ENCODE results near the gene COL18A1. TPM values are rescaled to one million over a fixed set of nuclear protein-coding genes. Genes with fewer than 3 reads are reported as not detected.
"Not testable (repeated sequence)": the region's sequence is repeated elsewhere in the genome, so short reads cannot be mapped to it uniquely, and the experiment has no call there.

Gene COL18A1
- total RNA-seq, 1 experiment from 2014 or later: 676 TPM

GRCh38 chr21:45529785-45530422 lies 124.9 kb downstream of the COL18A1 start:
- Histone ChIP-seq H3K4me1 (ENCODE audit: control insufficient read depth, insufficient read depth, low read length) (peaks cover 4% of the 10 kb centered on the region), H3K27ac (ENCODE audit: low read length) (no peak overlapping the region), H3K27me3 (ENCODE audit: control insufficient read depth, insufficient read depth, low read length) (no peaks in the 10 kb centered on the region), H3K4me3 (ENCODE audit: low read depth in 2 of 2, low read length in 2 of 2) (no peak overlapping the region), H3K36me3 (ENCODE audit: control insufficient read depth, insufficient read depth, low read length) (no peaks in the 10 kb centered on the region), H3K9me3 (ENCODE audit: control insufficient read depth, insufficient read depth, low read depth, low read length) (no peaks in the 10 kb centered on the region)
- ChIA-PET CTCF (no interaction called here), POLR2A (no interaction called here)
- intact Hi-C loops (cut with micrococcal nuclease; ENCODE audit: unreplicated experiment): no loop called here
- DNase-seq (ENCODE audit: low read depth, low spot score) (no peak), ATAC-seq (no peak)
- TF ChIP-seq REST (IDR thresholded peaks at IDR 0.05; ENCODE audit: insufficient read depth in 1 of 2, low read depth in 2 of 2, low read length in 1 of 2) (no peak), TCF7L2 (IDR thresholded peaks at IDR 0.05; ENCODE audit: low read depth, low read length) (no peak), POLR2AphosphoS5 (IDR thresholded peaks at IDR 0.05; ENCODE audit: low read depth, low read length) (no peak), CTCF (IDR thresholded peaks at IDR 0.05) (no peak), SIN3A (IDR thresholded peaks at IDR 0.05; ENCODE audit: borderline replicate concordance, insufficient read depth, low read depth, low read length) (no peak)
- in situ Hi-C loops (cut with HindIII; ENCODE audit: low pct_unique_long_range_greater_than_20kb, low sequenced_read_pairs): no loop called here
- BruUV-seq (replicated peaks): no TSS peak

GRCh38 chr21:45530423-45531113 lies 125.6 kb downstream of the COL18A1 start:
- Histone ChIP-seq H3K27ac (ENCODE audit: low read length) (no peak overlapping the region), H3K4me1 (ENCODE audit: control insufficient read depth, insufficient read depth, low read length) (peaks cover 4% of the 10 kb centered on the region), H3K36me3 (ENCODE audit: control insufficient read depth, insufficient read depth, low read length) (no peaks in the 10 kb centered on the region), H3K4me3 (ENCODE audit: low read depth in 2 of 2, low read length in 2 of 2) (no peak overlapping the region), H3K9me3 (ENCODE audit: control insufficient read depth, insufficient read depth, low read depth, low read length) (no peaks in the 10 kb centered on the region), H3K27me3 (ENCODE audit: control insufficient read depth, insufficient read depth, low read length) (no peaks in the 10 kb centered on the region)
- CTCF ChIA-PET: no interaction called here
- TF ChIP-seq TCF7L2 (IDR thresholded peaks at IDR 0.05; ENCODE audit: low read depth, low read length) (no peak), POLR2AphosphoS5 (IDR thresholded peaks at IDR 0.05; ENCODE audit: low read depth, low read length) (no peak), CTCF (IDR thresholded peaks at IDR 0.05) (no peak), SIN3A (IDR thresholded peaks at IDR 0.05; ENCODE audit: borderline replicate concordance, insufficient read depth, low read depth, low read length) (no peak), REST (IDR thresholded peaks at IDR 0.05; ENCODE audit: insufficient read depth in 1 of 2, low read depth in 2 of 2, low read length in 1 of 2) (no peak)
- POLR2A ChIA-PET: no interaction called here
- in situ Hi-C loops (cut with HindIII; ENCODE audit: low pct_unique_long_range_greater_than_20kb, low sequenced_read_pairs): no loop called here
- DNase-seq (ENCODE audit: low read depth, low spot score) (no peak), ATAC-seq (no peak)
- intact Hi-C loops (cut with micrococcal nuclease; ENCODE audit: unreplicated experiment): no loop called here
- no TSS peak for BruUV-seq (replicated peaks)

- H3K4me1 ChIP-seq (ENCODE audit: control insufficient read depth, insufficient read depth, low read length); H3K9me3 ChIP-seq (ENCODE audit: control insufficient read depth, insufficient read depth, low read depth, low read length); DNase-seq (ENCODE audit: low read depth, low spot score); H3K27ac ChIP-seq (ENCODE audit: low read length); H3K4me3 ChIP-seq (ENCODE audit: low read depth in 2 of 2, low read length in 2 of 2); intact Hi-C loops (cut with micrococcal nuclease; ENCODE audit: unreplicated experiment); in situ Hi-C loops (cut with HindIII; ENCODE audit: low pct_unique_long_range_greater_than_20kb, low sequenced_read_pairs); POLR2A ChIA-PET; H3K27me3 ChIP-seq (ENCODE audit: control insufficient read depth, insufficient read depth, low read length); CTCF ChIA-PET; BruUV-seq (replicated peaks); ATAC-seq; H3K36me3 ChIP-seq (ENCODE audit: control insufficient read depth, insufficient read depth, low read length): not testable (repeated sequence)
Observed at GRCh38 chr21:45531114-45531392, 126.1 kb downstream of the COL18A1 start.

Data from Panc1 (cell line).